H1 (cell line): Measurements from ENCODE around the gene PAQR8. TPM values are rescaled to one million over a fixed set of nuclear protein-coding genes. Genes with fewer than 3 reads are reported as not detected.

Source experiments
- CTCF ChIA-PET: fragments of 300-600 bp; sonication (Branson Sonifier 250); formaldehyde crosslinking; loops from one replicate; lab custom pipeline; 2021; ENCODE audit not compliant: partially characterized antibody; lab: Charles Lee
- POLR2A ChIA-PET: fragments of 300-600 bp; sonication (Branson Sonifier 250); formaldehyde crosslinking; loops from one replicate; lab custom pipeline; 2021; ENCODE audit warnings: inconsistent platforms; ENCODE audit not compliant: partially characterized antibody; lab: Charles Lee
- DNase-seq, 2 experiments: peaks; one replicate each; pipeline versions ENCODE4 v3.0.0 to v3.0.0-alpha.2; 2010 to 2022; ENCODE audit warnings: low spot score in 2 of 2, low read depth in 1 of 2, mixed read lengths in 1 of 2
- FAIRE-seq: peaks from 2 replicates; lab custom pipeline; 2011; peaks lifted over from hg19 to GRCh38; lab: Jason Lieb, UNC
- H2AFZ ChIP-seq: 2 replicates; pipeline ENCODE4 v1.8.1; 2012; ENCODE audit warnings: low read length, inconsistent platforms
- H2AK5ac ChIP-seq: 2 replicates; pipeline ENCODE4 v1.6.1; 2013; ENCODE audit warnings: low read depth, low read length
- H2BK120ac ChIP-seq: replicated peaks from 2 replicates; pipeline ENCODE3; 2013; ENCODE audit warnings: low read depth, low read length, inconsistent platforms
- H2BK12ac ChIP-seq: 2 replicates; pipeline ENCODE4 v1.6.1; 2013; ENCODE audit warnings: low read depth, low read length
- H2BK15ac ChIP-seq: 2 replicates; pipeline ENCODE4 v1.6.1; 2013; ENCODE audit warnings: low read length
- H2BK20ac ChIP-seq: 2 replicates; pipeline ENCODE4 v1.6.1; 2013; ENCODE audit warnings: low read length
- H2BK5ac ChIP-seq: 2 replicates; pipeline ENCODE4 v1.6.1; 2013; ENCODE audit warnings: low read depth, low read length
- H3K14ac ChIP-seq: 2 replicates; pipeline ENCODE4 v1.6.1; 2013; ENCODE audit warnings: inconsistent platforms; ENCODE audit not compliant: insufficient read length
- H3K18ac ChIP-seq: 2 replicates; pipeline ENCODE4 v1.6.1; 2013; ENCODE audit warnings: low read length; ENCODE audit errors: extremely low read depth
- H3K23ac ChIP-seq: 2 replicates; pipeline ENCODE4 v1.6.1; 2013; ENCODE audit warnings: inconsistent platforms; ENCODE audit not compliant: insufficient read length
- H3K23me2 ChIP-seq: 2 replicates; pipeline ENCODE4 v1.6.1; 2013; ENCODE audit warnings: low read depth, low read length
- H3K27ac ChIP-seq: 2 replicates; pipeline ENCODE4 v1.6.1; 2011; ENCODE audit warnings: low read depth, low read length, inconsistent platforms
- H3K27me3 ChIP-seq, 4 experiments: replicated peaks in 1 of 4; 1 replicate in 1 of 4; 2 replicates in 3 of 4; pipeline versions ENCODE4 v1.6.1 to v1.8.1; 2011 to 2013; ENCODE audit warnings: low read length in 3 of 4, mild to moderate bottlenecking in 3 of 4, inconsistent platforms in 2 of 4, mixed read lengths in 2 of 4, moderate library complexity in 1 of 4; ENCODE audit not compliant: control insufficient read depth in 3 of 4, insufficient read depth in 3 of 4; ENCODE audit errors: extremely low read depth in 1 of 4
- H3K36me3 ChIP-seq, 4 experiments: 2 replicates each; pipeline versions ENCODE4 v1.6.1 to v1.8.1; 2011 to 2013; ENCODE audit warnings: mild to moderate bottlenecking in 4 of 4, low read length in 3 of 4, moderate library complexity in 2 of 4, control low read depth in 1 of 4, inconsistent platforms in 1 of 4; ENCODE audit not compliant: insufficient read depth in 4 of 4, control insufficient read depth in 2 of 4
- H3K4ac ChIP-seq: replicated peaks from 2 replicates; pipeline ENCODE3; 2013; ENCODE audit warnings: low read length, low read depth, mixed read lengths, inconsistent platforms; ENCODE audit not compliant: insufficient read length
- H3K4me1 ChIP-seq, 4 experiments: replicated peaks in 1 of 4; 1 replicate in 1 of 4; 2 replicates in 3 of 4; pipeline versions ENCODE4 v1.6.1 to v1.8.1; 2011 to 2013; ENCODE audit warnings: low read length in 3 of 4, inconsistent platforms in 2 of 4, mixed read lengths in 1 of 4; ENCODE audit not compliant: insufficient read depth in 4 of 4, control insufficient read depth in 3 of 4
- H3K4me2 ChIP-seq, 2 experiments: 2 replicates each; pipeline versions ENCODE4 v1.6.1 to v1.8.1; 2011 to 2013; ENCODE audit warnings: low read depth in 2 of 2, low read length in 2 of 2, control low read depth in 1 of 2, inconsistent platforms in 1 of 2, mild to moderate bottlenecking in 1 of 2; ENCODE audit not compliant: insufficient read depth in 1 of 2
- H3K4me3 ChIP-seq, 4 experiments: fragments of 200-600, 300-600 bp in 1 of 4; sonication (generic), shearing (Covaris generic), sonication (Bioruptor Twin) in 1 of 4; 2 replicates each; pipeline versions ENCODE4 v1.5.1 to v1.8.1; 2011 to 2016; ENCODE audit warnings: low read length in 4 of 4, low read depth in 3 of 4, control low read depth in 2 of 4, inconsistent platforms in 2 of 4, mild to moderate bottlenecking in 2 of 4, mixed read lengths in 1 of 4, moderate library complexity in 1 of 4; ENCODE audit not compliant: insufficient read depth in 2 of 4; ENCODE audit errors: extremely low read depth in 1 of 4
- H3K56ac ChIP-seq: replicated peaks from 2 replicates; pipeline ENCODE3; 2013; ENCODE audit warnings: low read depth, mild to moderate bottlenecking, mixed read lengths, low read length, inconsistent platforms; ENCODE audit not compliant: insufficient read length
- H3K79me1 ChIP-seq: 2 replicates; pipeline ENCODE4 v1.6.1; 2013; ENCODE audit warnings: low read depth, low read length, control low read depth
- H3K79me2 ChIP-seq, 2 experiments: 2 replicates each; pipeline versions ENCODE4 v1.6.1 to v1.8.1; 2012 to 2013; ENCODE audit warnings: low read length in 2 of 2, mild to moderate bottlenecking in 2 of 2, inconsistent platforms in 1 of 2; ENCODE audit not compliant: insufficient read depth in 2 of 2, control insufficient read depth in 1 of 2
- H3K9ac ChIP-seq, 4 experiments: replicated peaks in 1 of 4; 1 replicate in 1 of 4; 2 replicates in 3 of 4; pipeline versions ENCODE4 v1.6.1 to v1.8.1; 2011 to 2013; ENCODE audit warnings: low read depth in 3 of 4, low read length in 3 of 4, control low read depth in 2 of 4, mild to moderate bottlenecking in 2 of 4, moderate library complexity in 2 of 4, inconsistent platforms in 1 of 4; ENCODE audit errors: extremely low read depth in 1 of 4
- H3K9me3 ChIP-seq, 2 experiments: 2 replicates each; pipeline versions ENCODE4 v1.6.1 to v1.8.1; 2012 to 2013; ENCODE audit warnings: mild to moderate bottlenecking in 2 of 2, moderate library complexity in 2 of 2, control low read depth in 1 of 2, inconsistent platforms in 1 of 2, low read depth in 1 of 2, low read length in 1 of 2, mixed read lengths in 1 of 2; ENCODE audit not compliant: insufficient read depth in 2 of 2
- H4K20me1 ChIP-seq, 2 experiments: replicated peaks in 1 of 2; 2 replicates each; pipeline versions ENCODE3 to v1.8.1; 2011 to 2013; ENCODE audit warnings: inconsistent platforms in 2 of 2, low read length in 2 of 2, mild to moderate bottlenecking in 1 of 2; ENCODE audit not compliant: insufficient read depth in 2 of 2, control insufficient read depth in 1 of 2
- H4K5ac ChIP-seq: 2 replicates; pipeline ENCODE4 v1.6.1; 2013; ENCODE audit warnings: low read length, low read depth, mixed read lengths, inconsistent platforms; ENCODE audit not compliant: insufficient read length
- H4K8ac ChIP-seq: 2 replicates; pipeline ENCODE4 v1.8.0; 2013; ENCODE audit warnings: mild to moderate bottlenecking, moderate library complexity, low read length, inconsistent platforms; ENCODE audit not compliant: insufficient read depth; ENCODE audit errors: extremely low read depth
- H4K91ac ChIP-seq: replicated peaks from 2 replicates; pipeline ENCODE3; 2013; ENCODE audit warnings: low read length, mixed read lengths, inconsistent platforms; ENCODE audit not compliant: insufficient read length
- RNF2 ChIP-seq: fragments of 200-900, 300-1000 bp; sonication (generic); IDR thresholded peaks from 2 replicates; pipeline ENCODE4 v1.7.1; 2016; ENCODE audit warnings: borderline replicate concordance, low read depth, mild to moderate bottlenecking, antibody characterized with exemption, low read length; ENCODE audit not compliant: poor library complexity, severe bottlenecking; ENCODE audit errors: missing control alignments
- SP4 ChIP-seq: IDR thresholded peaks from 2 replicates; pipeline ENCODE4 v1.6.1; 2012; ENCODE audit warnings: low read length, inconsistent platforms
- TEAD4 ChIP-seq: IDR thresholded peaks from 2 replicates; pipeline ENCODE4 v1.6.1; 2012; ENCODE audit warnings: low read depth, low read length, inconsistent platforms, mixed read lengths
- WGBS, 2 experiments: shearing (Covaris generic) in 1 of 2; methylation state at CpG; one replicate each; pipeline versions ENCODE4 v1.1.6 to v1.1.7; 2013 to 2015; ENCODE audit warnings: low lambda C conversion rate in 2 of 2, mixed read lengths in 2 of 2, inconsistent platforms in 1 of 2, low coverage in 1 of 2, missing lambda C conversion rate in 1 of 2; ENCODE audit not compliant: insufficient replicate concordance in 2 of 2, insufficient coverage in 1 of 2, insufficient read length in 1 of 2; ENCODE audit errors: extremely low coverage in 1 of 2, missing lambda C conversion rate in 1 of 2; 5-methylcytosine and 5-hydroxymethylcytosine counted together
- polyA plus RNA-seq, 7 experiments: library from polyadenylated mRNA; depleted of rRNA in 3 of 7; stranded (reverse) in 5 of 7; unstranded in 2 of 7; fragments of >200 nt in 5 of 7; fragments of 200-250 nt in 2 of 7; gene quantifications; 1 replicate in 5 of 7; 2 replicates in 1 of 7; 4 replicates in 1 of 7; pipeline versions ENCODE4 v1.2.1 to v1.2.3, GENCODE V29; 2011 to 2013; ENCODE audit warnings: missing spikeins in 2 of 7, mixed read lengths in 2 of 7
- total RNA-seq: library from RNA; stranded (reverse); fragmentation: NEBNext Ultra II Directional; extraction: Animal tissue kit (Norgen Biotek cat#: 25700); gene quantifications from 2 replicates; pipeline ENCODE4 v1.2.1, GENCODE V29; 2021

The PAQR8 gene
- total and polyA plus RNA-seq, 2 of the 8 experiments (the other 6 are each of a cell fraction or from before 2014, with no cell fraction given): 7.6 to 9.6 TPM

DNA sequence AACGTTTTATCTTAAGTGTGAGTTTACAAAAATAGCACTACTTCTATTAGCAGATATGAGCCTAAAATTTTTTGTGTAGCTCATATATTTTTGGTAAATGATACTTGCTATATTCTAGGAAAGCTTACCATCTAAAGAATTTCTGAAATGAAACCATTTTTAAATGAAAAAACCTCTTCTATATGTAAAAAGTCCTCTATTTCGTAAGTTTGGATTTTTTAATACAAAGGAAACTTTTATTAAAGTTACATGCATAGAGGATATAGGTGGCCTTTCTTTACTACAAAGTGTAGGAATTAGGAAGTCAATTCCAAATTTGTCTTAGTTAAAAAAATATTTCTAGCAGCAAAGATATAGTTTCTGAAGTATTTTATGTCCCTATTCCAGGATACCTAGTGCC lies 77.0 kb downstream of the PAQR8 start:
- no peaks in the 10 kb centered on the region for H3K23me2 ChIP-seq
- H2BK20ac ChIP-seq: no peak overlapping the region
- no peak overlapping the region for H3K23ac ChIP-seq
- no peak for TF ChIP-seq SP4
- no peak for TF ChIP-seq TEAD4
- no peak for TF ChIP-seq RNF2
- 96% methylated on average over 2 of the region's 2 CpGs; no CpG with 5 or more reads in 1 of the 2 experiments for WGBS, 2 experiments
- H4K5ac ChIP-seq: no peak overlapping the region
- no peak overlapping the region for H2BK120ac ChIP-seq
- H2BK5ac ChIP-seq: no peak overlapping the region
- no peaks in the 10 kb centered on the region for H3K4me1 ChIP-seq
- DNase-seq (no peak), FAIRE-seq (no peak)
- no peak overlapping the region for H2AK5ac ChIP-seq
- POLR2A ChIA-PET: no interaction called here
- no peaks in the 10 kb centered on the region; a peak in 1 of 8 replicates for H3K36me3 ChIP-seq
- H3K18ac ChIP-seq: no peak overlapping the region
- no peak overlapping the region for H2BK12ac ChIP-seq
- H3K14ac ChIP-seq: no peak overlapping the region
- H3K4me3 ChIP-seq: no peak overlapping the region
- H3K27me3 ChIP-seq: no peaks in the 10 kb centered on the region
- H4K8ac ChIP-seq: no peak overlapping the region
- no peak overlapping the region for H3K4me2 ChIP-seq
- no peak overlapping the region for H3K56ac ChIP-seq
- H3K9me3 ChIP-seq: no peaks in the 10 kb centered on the region
- no peak overlapping the region for H4K91ac ChIP-seq
- no peak overlapping the region for H3K27ac ChIP-seq
- H4K20me1 ChIP-seq: no peaks in the 10 kb centered on the region
- no peaks in the 10 kb centered on the region for H3K79me1 ChIP-seq
- H3K4ac ChIP-seq: no peak overlapping the region
- no peaks in the 10 kb centered on the region for H3K79me2 ChIP-seq
- no peak overlapping the region for H2BK15ac ChIP-seq
- CTCF ChIA-PET: interaction anchor here (1.2 kb wide), 1 partner anchor 175 kb away, joined by 3 read pairs; no protein-coding TSS in a partner anchor
- H2AFZ ChIP-seq: no peak overlapping the region
- no peak overlapping the region for H3K9ac ChIP-seq
